SK-N-MC (cell line): ENCODE measurements around the gene IL36A.

Experiments used
- EZH2 ChIP-seq: fragments of 200-600 bp; sonication (generic); IDR thresholded peaks from one replicate; pipeline ENCODE4 v1.6.1; 2017; ENCODE audit warnings: antibody characterized with exemption
- POLR2AphosphoS5 ChIP-seq: IDR thresholded peaks from 2 replicates; pipeline ENCODE4 v1.6.1; 2012; ENCODE audit warnings: mild to moderate bottlenecking, low read depth, low read length, borderline replicate concordance

DNA sequence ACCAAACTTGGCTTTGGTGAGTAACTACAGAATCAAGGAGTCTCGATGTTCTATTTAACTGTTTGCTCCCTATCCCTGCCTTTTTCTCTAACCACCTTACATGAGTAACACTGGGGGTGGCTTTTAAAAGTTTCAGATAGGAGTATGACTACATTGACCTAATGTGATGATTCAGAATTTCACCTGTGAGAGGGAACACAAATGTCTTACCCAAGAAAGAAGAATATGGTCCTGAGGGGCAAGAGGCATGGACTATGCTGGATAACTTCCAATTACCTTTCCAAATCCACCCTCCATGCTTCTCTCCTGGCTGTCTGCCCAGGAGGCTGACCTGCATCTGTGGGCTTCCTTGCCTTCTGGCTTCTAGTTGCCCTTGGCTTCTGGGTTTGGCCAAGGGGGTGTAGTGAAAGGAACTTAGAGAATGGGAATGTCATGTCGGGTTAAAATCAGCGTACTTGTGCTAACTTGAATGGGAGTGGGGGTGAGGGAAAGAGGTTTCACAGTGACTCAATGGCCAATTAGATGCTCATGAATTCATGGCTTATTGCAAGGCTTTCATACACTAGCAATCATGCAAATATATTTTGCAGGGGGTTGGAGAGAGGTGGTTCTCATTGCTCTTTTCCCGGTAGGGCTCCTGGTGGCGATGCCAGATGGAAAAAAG is 32.7 kb upstream of the IL36A start:
- no peak for TF ChIP-seq EZH2
- no peak for TF ChIP-seq POLR2AphosphoS5
